ENCODE measurements around the gene DIP2C.

DIP2C gene

GRCh38 chr10:687583-688311 is 1.7 kb downstream of the DIP2C start:
- no peak overlapping the region for H3K27ac ChIP-seq
- TF ChIP-seq ZFX (IDR thresholded peaks at IDR 0.05) = no peak

- no peak for TF ChIP-seq CTCF (conservative IDR thresholded peaks at IDR 0.05)
- TF ChIP-seq ZFX (IDR thresholded peaks at IDR 0.05) = no peak
Observed at GRCh38 chr10:686155-686931, 3.1 kb downstream of the DIP2C start.

GRCh38 chr10:685613-686012 is 3.9 kb downstream of the DIP2C start:
- no peak overlapping the region for H3K27ac ChIP-seq
- no peak for TF ChIP-seq ZFX (IDR thresholded peaks at IDR 0.05)
- TF ChIP-seq CTCF (conservative IDR thresholded peaks at IDR 0.05) = no peak

More at GRCh38 chr10:686155-686931, 3.1 kb downstream of the DIP2C start:
- no peak overlapping the region for H3K27ac ChIP-seq

GRCh38 chr10:683448-684071 is 5.9 kb downstream of the DIP2C start:
- TF ChIP-seq ZFX (IDR thresholded peaks at IDR 0.05) (no peak), CTCF (conservative IDR thresholded peaks at IDR 0.05) (no peak)
- H3K27ac ChIP-seq = no peak overlapping the region

GRCh38 chr10:682931-683447 is 6.5 kb downstream of the DIP2C start:
- no peak overlapping the region for H3K27ac ChIP-seq
- TF ChIP-seq ZFX (IDR thresholded peaks at IDR 0.05) (no peak), CTCF (conservative IDR thresholded peaks at IDR 0.05) (no peak)

- no peak for TF ChIP-seq CTCF (conservative IDR thresholded peaks at IDR 0.05)
- no peak for TF ChIP-seq ZFX (IDR thresholded peaks at IDR 0.05)
- H3K27ac ChIP-seq = no peak overlapping the region
Observed at GRCh38 chr10:681670-682318, 7.7 kb downstream of the DIP2C start.

GRCh38 chr10:680745-681144 is 8.7 kb downstream of the DIP2C start:
- TF ChIP-seq ZFX (IDR thresholded peaks at IDR 0.05) (no peak), CTCF (conservative IDR thresholded peaks at IDR 0.05) (no peak)
- no peak overlapping the region for H3K27ac ChIP-seq
